Non-pigmented ciliary epithelial cell (primary cell): ENCODE data around the gene SVEP1.
"Not testable (repeated sequence)": the region's sequence is repeated elsewhere in the genome, so short reads cannot be mapped to it uniquely, and the experiment has no call there.

Source experiments
- DNase-seq: peaks from one replicate; pipeline ENCODE4 v3.0.0-alpha.2; 2010; ENCODE audit warnings: low read depth

SVEP1 gene

DNA sequence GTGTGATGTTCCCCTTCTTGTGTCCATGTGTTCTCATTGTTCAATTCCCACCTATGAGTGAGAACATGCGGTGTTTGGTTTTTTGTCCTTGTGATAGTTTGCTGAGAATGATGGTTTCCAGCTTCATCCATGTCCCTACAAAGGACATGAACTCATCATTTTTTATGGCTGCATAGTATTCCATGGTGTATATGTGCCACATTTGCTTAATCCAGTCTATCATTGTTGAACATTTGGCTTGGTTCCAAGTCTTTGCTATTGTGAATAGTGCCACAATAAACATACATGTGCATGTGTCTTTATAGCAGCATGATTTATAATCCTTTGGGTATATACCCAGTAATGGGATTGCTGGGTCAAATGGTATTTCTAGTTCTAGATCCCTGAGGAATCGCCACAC is 220.5 kb downstream of the SVEP1 start:
- not testable (repeated sequence) for DNase-seq

- no peak for DNase-seq
Observed at GRCh38 chr9:110357505-110357904, 222.0 kb downstream of the SVEP1 start.

DNA sequence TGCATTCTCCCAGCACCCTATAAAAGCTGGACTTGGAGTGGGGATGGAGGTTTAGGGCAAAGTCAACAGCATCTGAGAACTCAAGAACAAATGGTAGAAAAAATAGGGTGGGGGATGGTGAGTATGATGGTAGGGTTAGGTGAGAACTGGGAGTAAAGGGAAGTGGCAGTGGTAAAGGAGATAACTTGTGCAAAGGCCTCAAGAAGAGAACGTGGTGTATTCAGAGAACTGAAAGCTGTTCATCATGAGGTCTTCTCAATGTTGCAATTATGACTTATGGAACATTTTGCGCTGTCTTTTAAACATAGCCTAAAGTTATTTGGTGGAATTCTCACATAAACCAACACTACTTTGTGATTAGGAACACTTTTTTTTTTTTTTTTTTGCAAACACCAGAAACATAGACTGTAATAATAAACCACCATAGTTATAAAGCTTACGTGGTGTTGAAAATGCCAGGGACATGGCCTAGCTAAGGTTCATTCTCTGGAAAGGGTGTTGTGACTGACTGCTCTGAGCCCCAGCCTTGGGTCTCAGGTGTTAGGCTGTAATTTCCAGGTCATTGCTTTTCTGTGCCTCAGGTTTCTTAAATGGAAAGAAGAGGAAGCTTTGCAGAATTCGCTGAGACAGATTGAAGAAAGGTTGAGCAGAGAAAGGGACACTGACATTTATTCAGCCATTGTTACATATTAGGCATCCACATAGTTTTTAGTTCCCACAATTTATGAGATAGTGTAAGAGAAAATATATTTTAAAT is 222.7 kb downstream of the SVEP1 start:
- no peak for DNase-seq

GRCh38 chr9:110355911-110356310 is 223.6 kb downstream of the SVEP1 start:
- DNase-seq = no peak

GRCh38 chr9:110351009-110351467 is 228.5 kb downstream of the SVEP1 start:
- DNase-seq = peak; percentile 50

DNA sequence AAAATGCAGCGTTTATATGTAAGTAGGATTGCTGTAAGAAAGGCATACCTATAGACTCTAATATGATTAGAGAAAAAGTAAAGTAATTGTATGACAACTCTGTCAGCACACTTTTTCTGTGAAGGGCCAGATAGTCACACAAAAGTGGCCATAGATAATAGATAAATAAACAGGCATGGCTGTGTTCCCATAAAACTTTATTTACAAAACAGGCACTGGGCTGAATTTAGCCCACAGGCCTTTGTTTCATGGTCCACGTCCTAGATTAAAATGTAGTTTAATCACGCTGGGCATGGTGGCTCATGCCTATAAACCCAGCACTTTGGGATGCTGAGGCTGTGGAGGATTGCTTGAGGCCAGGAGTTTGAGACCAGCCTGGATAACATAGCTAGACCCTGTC is 233.2 kb downstream of the SVEP1 start:
- no peak for DNase-seq

- no peak for DNase-seq
Observed at GRCh38 chr9:110344821-110345220, 234.7 kb downstream of the SVEP1 start.

- no peak for DNase-seq
Observed at GRCh38 chr9:110343551-110343950, 236.0 kb downstream of the SVEP1 start.

GRCh38 chr9:110340306-110340705 is 239.2 kb downstream of the SVEP1 start:
- no peak for DNase-seq

- no peak for DNase-seq
Observed at GRCh38 chr9:110338143-110338542, 241.4 kb downstream of the SVEP1 start.

- DNase-seq = no peak
Observed at GRCh38 chr9:110337727-110338126, 241.8 kb downstream of the SVEP1 start, which contains the start of gene TXNDC8. TSS of gene TXNDC8 (minus strand) at chr9:110337863.

DNA sequence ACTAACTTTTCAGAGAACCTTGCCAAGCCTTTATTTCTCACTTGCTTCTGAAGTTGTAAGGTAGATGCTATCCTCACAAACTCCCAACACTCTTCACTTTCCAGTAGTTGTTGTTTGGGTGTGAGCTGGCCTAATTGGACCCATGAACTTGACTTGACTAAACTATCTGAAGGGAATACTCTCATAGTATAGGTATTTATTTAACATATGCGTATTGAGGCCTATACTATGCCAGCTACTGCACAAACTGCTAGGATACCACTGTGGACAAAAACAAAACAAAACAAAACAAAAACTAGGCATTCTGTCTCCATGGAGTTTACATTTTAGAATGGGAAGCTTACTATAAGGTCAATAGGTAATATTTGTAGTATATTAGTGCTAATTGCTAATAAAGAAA is 243.2 kb downstream of the SVEP1 start:
- no peak for DNase-seq

GRCh38 chr9:110334871-110335270 is 244.7 kb downstream of the SVEP1 start:
- no peak for DNase-seq

GRCh38 chr9:110334183-110334582 is 245.4 kb downstream of the SVEP1 start:
- no peak for DNase-seq

GRCh38 chr9:110332766-110333165 is 246.8 kb downstream of the SVEP1 start:
- DNase-seq = no peak

GRCh38 chr9:110330484-110331105 is 248.9 kb downstream of the SVEP1 start:
- no peak for DNase-seq

GRCh38 chr9:110329639-110330230 is 249.8 kb downstream of the SVEP1 start:
- no peak for DNase-seq

DNA sequence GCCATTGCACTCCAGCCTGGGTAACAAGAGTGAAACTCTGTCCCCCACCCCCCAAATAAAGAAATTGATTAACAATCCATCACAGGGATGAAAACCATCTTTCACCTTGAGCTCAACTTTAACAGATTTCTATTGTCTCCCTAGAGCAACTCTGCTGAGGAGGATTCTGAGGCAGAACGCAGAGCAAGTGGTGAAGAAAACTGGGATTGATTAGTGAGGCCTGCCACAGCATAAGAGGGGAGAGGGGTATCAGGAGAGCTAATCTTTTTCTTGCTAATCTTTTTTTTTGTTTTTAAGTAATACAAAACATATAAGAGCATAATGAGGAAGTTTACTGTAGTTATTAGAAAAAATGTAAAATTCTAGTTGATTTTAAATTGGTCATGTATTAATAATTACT is 250.8 kb downstream of the SVEP1 start:
- no peak for DNase-seq

DNA sequence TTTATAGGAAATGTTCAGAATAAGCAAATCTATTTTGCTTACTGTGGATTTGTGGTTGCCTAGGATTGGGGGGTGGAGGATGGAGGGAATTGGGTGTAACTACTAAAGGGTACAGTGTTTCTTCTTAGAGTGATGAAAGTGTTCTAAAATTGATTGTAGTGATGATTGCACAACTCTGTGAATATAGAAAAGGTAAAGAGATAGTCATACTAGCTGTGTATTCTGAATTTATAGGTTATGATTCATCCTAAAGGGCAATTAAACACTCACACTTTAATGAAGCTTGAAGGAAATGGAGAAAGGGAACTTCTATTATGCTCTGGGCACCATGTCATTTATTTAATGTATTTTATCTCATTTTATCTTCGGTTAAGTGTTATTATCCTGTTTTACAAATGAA is 251.8 kb downstream of the SVEP1 start:
- DNase-seq = no peak

- no peak for DNase-seq
Observed at GRCh38 chr9:110323818-110324217, 255.7 kb downstream of the SVEP1 start.

GRCh38 chr9:110320651-110321445 is 258.7 kb downstream of the SVEP1 start:
- DNase-seq = no peak

- no peak for DNase-seq
Observed at GRCh38 chr9:110319781-110320492, 259.6 kb downstream of the SVEP1 start.
